LoVo (cell line): ENCODE measurements around the gene ST6GALNAC5.
"Not testable (repeated sequence)": the region's sequence is repeated elsewhere in the genome, so short reads cannot be mapped to it uniquely, and the experiment has no call there.

Experiments
- DNase-seq: peaks from one replicate; pipeline ENCODE4 v3.0.0-alpha.2; 2016; ENCODE audit warnings: low spot score

The ST6GALNAC5 gene

GRCh38 chr1:76867342-76868130 is at the start of gene ST6GALNAC5:
Gene ST6GALNAC5, plus strand, starts transcription at chr1:76867480.
- no peak for DNase-seq

- no peak for DNase-seq
These were observed 47.3 kb upstream of the ST6GALNAC5 start for GRCh38 chr1:76820028-76820427.

GRCh38 chr1:76822961-76823360 is 44.3 kb upstream of the ST6GALNAC5 start:
- DNase-seq, result not testable (repeated sequence)

GRCh38 chr1:76824106-76824505 is 43.2 kb upstream of the ST6GALNAC5 start:
- no peak for DNase-seq

- no peak for DNase-seq
These were observed 41.0 kb upstream of the ST6GALNAC5 start for GRCh38 chr1:76826072-76826845.

GRCh38 chr1:76827066-76827465 is 40.2 kb upstream of the ST6GALNAC5 start:
- DNase-seq, result no peak

GRCh38 chr1:76830373-76830772 is 36.9 kb upstream of the ST6GALNAC5 start:
- DNase-seq, result no peak

- DNase-seq, result no peak
These were observed 34.8 kb upstream of the ST6GALNAC5 start for GRCh38 chr1:76832521-76832920.

- DNase-seq, result no peak
These were observed 34.1 kb upstream of the ST6GALNAC5 start for GRCh38 chr1:76833151-76833550.

GRCh38 chr1:76833856-76834255 is 33.4 kb upstream of the ST6GALNAC5 start:
- no peak for DNase-seq

GRCh38 chr1:76835203-76835602 is 32.1 kb upstream of the ST6GALNAC5 start:
- no peak for DNase-seq

- DNase-seq, result no peak
These were observed 27.0 kb upstream of the ST6GALNAC5 start for GRCh38 chr1:76840278-76840677.

GRCh38 chr1:76841460-76841859 is 25.8 kb upstream of the ST6GALNAC5 start:
- no peak for DNase-seq

GRCh38 chr1:76843821-76844464 is 23.3 kb upstream of the ST6GALNAC5 start:
- no peak for DNase-seq

GRCh38 chr1:76854255-76854654 is 13.0 kb upstream of the ST6GALNAC5 start:
- DNase-seq, result no peak

- DNase-seq, result no peak
These were observed 11.2 kb upstream of the ST6GALNAC5 start for GRCh38 chr1:76856104-76856503.

GRCh38 chr1:76857138-76857537 is 10.1 kb upstream of the ST6GALNAC5 start:
- no peak for DNase-seq

GRCh38 chr1:76857973-76858372 is 9.3 kb upstream of the ST6GALNAC5 start:
- no peak for DNase-seq

- DNase-seq, result no peak
These were observed 6.1 kb upstream of the ST6GALNAC5 start for GRCh38 chr1:76861149-76861548.

GRCh38 chr1:76862447-76862846 is 4.8 kb upstream of the ST6GALNAC5 start:
- no peak for DNase-seq

GRCh38 chr1:76864383-76864782 is 2.9 kb upstream of the ST6GALNAC5 start:
- no peak for DNase-seq

GRCh38 chr1:76865696-76866286 is 1.5 kb upstream of the ST6GALNAC5 start:
- DNase-seq, result no peak
